AG09319 (cell line): Measurements from ENCODE around the gene GALNT9.

Experiments
- DNase-seq: peaks from one replicate; pipeline ENCODE4 v3.0.0-alpha.2; 2010; ENCODE audit warnings: low read depth; ENCODE audit errors: extremely low read depth
- CTCF ChIP-seq: IDR thresholded peaks from 2 replicates; pipeline ENCODE4 v1.5.1; 2011; ENCODE audit warnings: low read depth, mild to moderate bottlenecking, inconsistent platforms, low read length, moderate library complexity

GALNT9 gene

GRCh38 chr12:132321321-132322118, 7.9 kb downstream of the GALNT9 start:
- no peak for DNase-seq
- TF ChIP-seq CTCF: no peak

- no peak for TF ChIP-seq CTCF
Observed at GRCh38 chr12:132320767-132321211, 8.6 kb downstream of the GALNT9 start.

GRCh38 chr12:132319991-132320570, 9.3 kb downstream of the GALNT9 start:
- DNase-seq: no peak
- TF ChIP-seq CTCF: no peak

More at GRCh38 chr12:132320767-132321211, 8.6 kb downstream of the GALNT9 start:
- no peak for DNase-seq

GRCh38 chr12:132319359-132319950, 9.9 kb downstream of the GALNT9 start:
- DNase-seq: no peak
- no peak for TF ChIP-seq CTCF

GRCh38 chr12:132318618-132319033, 10.8 kb downstream of the GALNT9 start:
- no peak for TF ChIP-seq CTCF
- DNase-seq: no peak

GRCh38 chr12:132318135-132318534, 11.3 kb downstream of the GALNT9 start:
- TF ChIP-seq CTCF: no peak

GRCh38 chr12:132317233-132317938, 12.0 kb downstream of the GALNT9 start:
- no peak for DNase-seq
- TF ChIP-seq CTCF: no peak

More at GRCh38 chr12:132318135-132318534, 11.3 kb downstream of the GALNT9 start:
- DNase-seq: no peak
